ENCODE results near the gene PIK3R3.
A peak's percentile ranks its signal among the peaks of the same experiment; 100 is the strongest.
"Not testable (repeated sequence)": the region's sequence is repeated elsewhere in the genome, so short reads cannot be mapped to it uniquely, and the experiment has no call there.

Gene PIK3R3

GRCh38 chr1:46064708-46065107, 67.7 kb downstream of the PIK3R3 start:
- Mint-ChIP-seq H3K36me3 (ENCODE audit: low read depth) (peaks cover 44% of the 10 kb centered on the region), H3K4me1 (no peaks in the 10 kb centered on the region), H3K27ac (no peak overlapping the region), H3K9me3 (no peaks in the 10 kb centered on the region), H3K4me3 (no peak overlapping the region), H3K27me3 (ENCODE audit: low read depth) (no peaks in the 10 kb centered on the region)
- TF ChIP-seq CTCF (IDR thresholded peaks at IDR 0.05; ENCODE audit: unreplicated experiment in 3 of 3), result no peak

GRCh38 chr1:46062651-46063319, 69.6 kb downstream of the PIK3R3 start:
- Mint-ChIP-seq H3K36me3 (ENCODE audit: low read depth) (peaks cover 60% of the 10 kb centered on the region), H3K4me3 (no peak overlapping the region), H3K27me3 (ENCODE audit: low read depth) (no peaks in the 10 kb centered on the region), H3K27ac (peak overlapping the region in 2 of 3 experiments; percentile 3 to 84), H3K9me3 (peaks cover 2% of the 10 kb centered on the region), H3K4me1 (no peaks in the 10 kb centered on the region)
- no peak for TF ChIP-seq CTCF (IDR thresholded peaks at IDR 0.05; ENCODE audit: unreplicated experiment in 3 of 3)

GRCh38 chr1:46061146-46061545, 71.3 kb downstream of the PIK3R3 start:
- H3K4me3 Mint-ChIP-seq, result no peak overlapping the region
- H3K36me3 Mint-ChIP-seq (ENCODE audit: low read depth), result peaks cover 72% of the 10 kb centered on the region
- H3K9me3 Mint-ChIP-seq, result peaks cover 2% of the 10 kb centered on the region
- no peak for TF ChIP-seq CTCF (IDR thresholded peaks at IDR 0.05; ENCODE audit: unreplicated experiment in 3 of 3)
- H3K4me1 Mint-ChIP-seq, result no peaks in the 10 kb centered on the region
- peak overlapping the region in 1 of 3 experiments; percentile 77 for H3K27ac Mint-ChIP-seq
- H3K27me3 Mint-ChIP-seq (ENCODE audit: low read depth), result no peaks in the 10 kb centered on the region

- peaks cover 83% of the 10 kb centered on the region for H3K36me3 Mint-ChIP-seq (ENCODE audit: low read depth)
- H3K27me3 Mint-ChIP-seq (ENCODE audit: low read depth), result no peaks in the 10 kb centered on the region
- no peak overlapping the region for H3K4me3 Mint-ChIP-seq
- TF ChIP-seq CTCF (IDR thresholded peaks at IDR 0.05; ENCODE audit: unreplicated experiment in 3 of 3), result no peak
- H3K27ac Mint-ChIP-seq, result no peak overlapping the region
- H3K9me3 Mint-ChIP-seq, result peaks cover 2% of the 10 kb centered on the region
- H3K4me1 Mint-ChIP-seq, result no peaks in the 10 kb centered on the region
Measured at GRCh38 chr1:46058936-46059335, 73.5 kb downstream of the PIK3R3 start.

- no peaks in the 10 kb centered on the region for H3K4me1 Mint-ChIP-seq
- H3K27ac Mint-ChIP-seq, result no peak overlapping the region
- H3K4me3 Mint-ChIP-seq, result no peak overlapping the region
- no peak for TF ChIP-seq CTCF (IDR thresholded peaks at IDR 0.05; ENCODE audit: unreplicated experiment in 3 of 3)
- H3K36me3 Mint-ChIP-seq (ENCODE audit: low read depth), result peaks cover 84% of the 10 kb centered on the region
- no peaks in the 10 kb centered on the region for H3K27me3 Mint-ChIP-seq (ENCODE audit: low read depth)
- H3K9me3 Mint-ChIP-seq, result peaks cover 2% of the 10 kb centered on the region
Measured at GRCh38 chr1:46057781-46058180, 74.6 kb downstream of the PIK3R3 start.

- H3K27me3 Mint-ChIP-seq (ENCODE audit: low read depth); H3K9me3 Mint-ChIP-seq; H3K27ac Mint-ChIP-seq; H3K4me1 Mint-ChIP-seq; H3K4me3 Mint-ChIP-seq: not testable (repeated sequence)
- peaks cover 86% of the 10 kb centered on the region for H3K36me3 Mint-ChIP-seq (ENCODE audit: low read depth)
Measured at GRCh38 chr1:46057215-46057614, 75.2 kb downstream of the PIK3R3 start.

All from nephron (organoid).